SKM-1 (cell line): ENCODE data around the gene PLBD2.

Experiments used
- DNase-seq: peaks from one replicate; lab custom pipeline; 2025; ENCODE audit not compliant: unreplicated experiment; lab: John Stamatoyannopoulos, UW

PLBD2 gene

GRCh38 chr12:113358381-113359132 lies at the start of gene PLBD2:
PLBD2 (plus strand) TSS chr12:113358587; CDS start chr12:113358601, 14 bp downstream.
- DNase-seq, result peak; percentile 41

GRCh38 chr12:113310489-113310888 lies 47.9 kb upstream of the PLBD2 start:
- no peak for DNase-seq

DNA sequence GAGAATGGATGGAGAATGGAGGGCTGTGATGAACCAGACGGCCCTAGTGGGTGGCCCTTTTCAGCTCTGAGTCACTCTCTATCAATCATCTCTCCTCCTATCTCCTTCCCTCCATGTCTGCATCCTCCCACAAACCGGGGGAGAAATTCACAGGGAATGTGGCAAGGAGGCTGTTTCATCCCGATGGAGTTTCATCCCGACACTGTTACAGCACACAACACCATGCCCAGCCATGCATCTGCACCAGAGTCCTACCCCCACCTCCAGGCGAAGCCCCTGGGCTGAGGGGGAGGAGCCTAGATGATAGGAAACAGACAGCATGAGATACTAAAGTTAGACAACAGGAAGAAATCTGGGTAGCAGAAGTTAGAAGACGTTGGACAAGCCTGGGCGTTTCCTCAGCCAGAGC lies 44.3 kb upstream of the PLBD2 start:
- no peak for DNase-seq

GRCh38 chr12:113315358-113315757 lies 43.0 kb upstream of the PLBD2 start:
- no peak for DNase-seq

DNA sequence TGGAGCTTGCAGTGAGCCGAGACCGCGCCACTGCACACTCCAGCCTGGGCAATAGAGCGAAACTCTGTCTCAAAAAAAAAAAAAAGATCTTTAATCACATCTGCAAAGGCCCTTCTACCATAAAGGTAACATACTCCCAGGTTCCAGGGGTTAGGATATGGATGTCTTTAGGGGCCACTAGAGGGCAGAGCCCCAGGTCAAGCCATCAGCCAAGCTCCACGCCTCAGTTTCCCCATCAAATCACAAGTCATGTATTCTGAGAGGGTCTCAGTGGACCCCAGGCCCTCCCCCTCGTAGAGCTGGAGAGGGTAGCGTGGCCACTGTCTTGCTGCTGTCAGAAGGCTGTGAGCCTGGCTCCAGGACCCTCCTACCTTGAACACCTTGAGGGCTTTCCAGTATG lies 42.2 kb upstream of the PLBD2 start:
- DNase-seq, result no peak

DNA sequence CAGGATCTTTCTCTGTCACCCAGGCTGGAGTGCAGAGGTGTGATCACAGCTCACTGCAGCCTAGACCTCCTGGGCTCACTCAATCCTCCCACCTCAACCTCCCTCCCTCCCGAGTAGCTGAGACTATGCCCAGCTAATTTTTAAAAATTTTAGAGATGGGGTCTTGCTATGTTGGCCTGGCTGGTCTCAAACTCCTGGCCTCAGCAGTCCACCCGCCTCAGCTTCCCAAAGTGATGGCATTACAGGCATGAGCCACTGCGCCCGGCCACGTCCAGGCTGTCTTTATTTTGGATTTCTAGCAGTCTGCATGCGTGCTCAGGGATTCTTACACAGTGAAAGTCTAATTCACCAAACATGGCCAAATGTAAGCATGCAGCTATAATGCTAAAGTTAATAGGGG lies 41.3 kb upstream of the PLBD2 start:
- DNase-seq, result no peak

DNA sequence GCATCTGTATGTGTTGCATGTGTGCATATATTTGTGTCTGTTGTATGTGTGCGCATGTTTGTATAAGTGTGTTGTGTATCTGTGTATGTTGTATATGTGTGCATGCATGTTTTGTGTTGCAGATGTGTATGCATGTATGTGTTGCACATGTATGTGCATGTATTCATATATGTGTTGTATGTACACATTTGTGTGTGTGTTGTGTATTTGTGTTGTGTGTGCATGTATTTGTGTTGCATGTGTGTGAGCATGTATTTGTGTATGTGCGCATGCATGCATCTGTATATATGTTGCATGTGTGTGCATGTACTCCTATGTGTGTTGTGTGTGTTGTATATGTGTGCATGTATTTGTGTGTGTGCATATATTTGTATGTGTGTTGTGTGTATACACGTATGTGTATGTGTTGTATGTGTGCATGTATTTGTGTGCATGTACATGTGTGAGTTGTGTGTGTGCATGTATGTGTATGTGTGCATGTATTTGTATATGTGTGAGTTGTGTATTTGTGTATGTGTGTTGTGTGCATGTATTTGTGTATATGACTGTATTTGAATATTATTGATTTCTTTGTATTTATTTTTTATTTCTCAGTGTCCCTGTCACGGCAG lies 40.2 kb upstream of the PLBD2 start:
- DNase-seq, result no peak

DNA sequence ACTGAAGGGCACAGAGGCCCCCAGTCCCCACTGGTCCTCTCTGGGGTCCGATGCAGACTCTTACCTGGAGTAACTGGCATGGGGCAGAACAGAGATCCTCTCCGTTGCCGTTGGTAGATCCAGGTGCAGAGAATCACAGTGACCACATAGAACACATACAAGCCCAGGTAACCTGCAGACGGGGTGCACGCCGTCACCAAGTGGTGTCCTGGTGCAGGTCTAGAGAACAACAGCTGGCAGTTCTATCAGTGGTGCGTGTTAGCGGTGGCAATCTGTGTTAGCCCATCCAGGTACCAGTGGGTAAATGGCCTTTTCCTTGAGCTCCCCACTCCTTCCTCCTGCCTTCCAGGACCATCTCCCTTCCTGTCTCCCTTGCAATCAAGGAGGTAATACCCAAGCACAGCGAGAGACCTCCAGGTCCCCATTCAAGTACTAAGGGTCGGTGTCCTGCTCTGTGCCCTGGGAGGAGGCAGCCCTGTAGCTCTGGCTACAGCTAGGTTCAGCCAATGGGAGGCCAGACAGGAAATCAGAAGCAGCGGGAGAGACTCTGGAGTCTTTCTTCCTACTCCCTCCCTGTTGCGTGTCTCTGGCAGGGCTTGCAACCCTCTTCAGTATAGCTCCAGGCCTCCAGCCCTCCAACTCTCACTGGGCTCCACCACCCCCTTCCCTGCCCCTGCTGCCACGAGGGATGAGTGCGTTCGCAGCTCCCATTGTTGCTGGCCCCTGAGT lies 39.3 kb upstream of the PLBD2 start:
- no peak for DNase-seq

- no peak for DNase-seq
Measured at GRCh38 chr12:113320401-113320800, 38.0 kb upstream of the PLBD2 start.

DNA sequence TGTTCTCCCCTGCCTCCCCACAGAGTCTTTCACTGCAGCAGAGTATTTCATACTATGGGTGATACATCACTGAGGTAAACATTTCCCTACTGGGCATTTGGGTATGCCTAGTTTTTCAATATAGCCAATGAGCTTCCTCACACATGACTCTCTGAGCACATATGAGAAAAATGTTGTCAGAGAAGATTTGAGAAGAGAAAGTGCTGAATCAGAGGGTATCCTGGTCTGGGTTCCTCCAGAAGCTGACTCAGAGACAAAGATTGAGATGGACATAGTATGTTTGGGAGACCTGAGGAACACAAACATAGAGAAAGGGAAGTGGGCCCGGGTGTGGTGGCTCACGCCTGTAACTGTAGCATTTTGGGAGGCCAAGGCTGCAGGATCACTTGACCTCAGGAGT lies 36.0 kb upstream of the PLBD2 start:
- DNase-seq, result no peak

DNA sequence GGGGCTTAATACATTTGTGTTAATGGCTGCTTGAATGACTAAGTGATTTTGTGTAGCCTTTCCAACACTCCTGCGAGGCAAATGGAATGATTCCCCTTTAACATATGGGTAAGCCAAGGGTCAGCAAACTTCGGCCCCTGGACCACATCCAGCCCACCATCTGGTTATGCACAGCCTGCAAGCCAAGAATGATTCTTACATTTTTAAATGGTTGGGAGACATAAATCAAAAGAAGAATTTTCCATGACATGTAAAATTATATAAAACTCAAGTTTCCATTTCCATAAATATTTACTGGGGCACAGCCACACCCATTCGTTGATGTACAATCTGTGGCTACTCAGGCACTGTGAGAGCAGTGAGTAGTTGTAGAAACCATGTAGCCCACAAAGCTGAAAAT lies 32.5 kb upstream of the PLBD2 start:
- no peak for DNase-seq

- no peak for DNase-seq
Measured at GRCh38 chr12:113326775-113327395, 31.5 kb upstream of the PLBD2 start.

- no peak for DNase-seq
Measured at GRCh38 chr12:113328368-113328889, 30.0 kb upstream of the PLBD2 start.

DNA sequence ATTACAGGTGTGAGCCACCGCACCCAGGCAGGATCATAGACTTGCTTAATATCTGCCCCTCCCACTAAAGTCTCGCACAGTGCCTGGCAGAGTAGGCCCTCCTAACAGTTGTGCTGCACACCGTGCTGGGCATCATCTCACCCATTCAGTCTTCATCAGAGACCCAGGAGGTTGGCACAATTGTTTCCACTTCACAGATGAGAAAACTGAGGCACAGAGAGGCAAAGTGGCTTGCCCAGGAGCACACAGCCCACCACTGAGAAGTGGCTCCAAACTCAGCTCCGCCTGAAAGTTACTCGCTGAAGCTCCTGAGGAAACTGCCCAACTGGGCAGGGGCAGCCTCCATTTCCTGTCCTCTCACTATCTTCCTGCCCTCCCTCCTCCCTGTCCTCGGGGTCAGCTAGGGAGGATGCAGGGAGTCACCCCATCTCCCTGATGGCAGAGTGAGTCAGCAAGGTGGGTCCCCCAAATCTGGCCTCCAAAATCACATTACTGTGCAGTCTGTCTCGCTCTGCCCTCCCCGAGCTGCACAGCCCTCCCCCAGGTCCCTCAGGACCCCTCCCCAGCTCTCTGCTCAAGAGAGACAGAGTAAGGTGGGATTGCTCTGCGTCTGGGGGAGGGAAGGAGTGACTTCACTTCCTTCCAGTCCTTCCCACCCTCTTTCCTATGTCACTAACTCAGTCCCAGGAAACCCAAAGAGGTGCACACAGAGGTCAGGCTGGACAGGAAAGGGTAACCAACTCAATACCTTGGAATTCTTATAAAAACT lies 29.2 kb upstream of the PLBD2 start:
- no peak for DNase-seq

DNA sequence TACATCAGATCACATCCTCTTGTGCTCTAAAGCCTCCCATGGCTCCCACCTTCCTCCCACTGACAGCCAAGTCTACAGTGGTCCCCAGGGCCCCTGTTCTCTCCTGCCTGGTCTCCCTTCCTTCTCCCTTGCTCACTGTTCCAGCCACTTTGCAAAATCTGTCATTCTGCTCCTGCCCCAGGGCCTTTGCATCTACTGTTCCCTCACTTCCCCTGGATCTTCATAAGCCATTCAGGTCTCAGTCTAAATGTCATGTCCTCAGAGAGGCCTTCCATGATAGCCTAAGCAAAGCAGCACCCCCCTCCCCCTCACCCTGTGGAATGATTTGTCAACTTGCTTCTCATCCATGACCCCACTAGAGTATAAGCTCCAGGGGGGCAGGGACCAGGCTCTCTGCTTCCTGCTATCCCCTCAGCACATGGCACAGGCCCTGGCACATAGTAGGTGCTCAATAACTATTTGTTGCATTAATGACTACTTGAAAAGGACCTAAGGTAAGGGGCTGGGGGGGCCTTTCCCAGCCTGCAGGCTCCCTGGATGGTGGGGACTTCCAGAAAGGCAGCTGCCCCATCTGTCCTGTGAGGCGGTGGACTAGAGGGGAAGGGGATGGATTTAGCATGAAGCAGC lies 28.5 kb upstream of the PLBD2 start:
- DNase-seq, result no peak

DNA sequence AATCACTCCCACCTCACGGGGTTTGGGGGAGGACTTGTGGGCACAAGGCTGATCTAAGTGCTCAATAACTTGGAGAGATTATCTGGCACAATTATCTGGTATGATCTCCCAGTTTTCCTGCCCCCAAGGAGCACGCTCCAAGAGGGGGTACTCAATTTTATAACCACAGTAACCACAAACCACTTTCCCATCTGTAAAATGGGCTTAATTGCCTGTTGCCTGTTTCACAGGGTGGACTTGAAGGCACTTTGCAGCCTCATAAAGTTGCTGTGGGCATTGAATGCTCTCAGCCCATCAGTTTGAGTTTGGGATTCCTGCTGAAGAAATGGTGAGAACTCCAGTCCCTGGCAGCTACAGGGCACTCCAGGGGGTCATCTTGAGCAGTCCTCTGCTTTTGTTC lies 27.9 kb upstream of the PLBD2 start:
- no peak for DNase-seq

DNA sequence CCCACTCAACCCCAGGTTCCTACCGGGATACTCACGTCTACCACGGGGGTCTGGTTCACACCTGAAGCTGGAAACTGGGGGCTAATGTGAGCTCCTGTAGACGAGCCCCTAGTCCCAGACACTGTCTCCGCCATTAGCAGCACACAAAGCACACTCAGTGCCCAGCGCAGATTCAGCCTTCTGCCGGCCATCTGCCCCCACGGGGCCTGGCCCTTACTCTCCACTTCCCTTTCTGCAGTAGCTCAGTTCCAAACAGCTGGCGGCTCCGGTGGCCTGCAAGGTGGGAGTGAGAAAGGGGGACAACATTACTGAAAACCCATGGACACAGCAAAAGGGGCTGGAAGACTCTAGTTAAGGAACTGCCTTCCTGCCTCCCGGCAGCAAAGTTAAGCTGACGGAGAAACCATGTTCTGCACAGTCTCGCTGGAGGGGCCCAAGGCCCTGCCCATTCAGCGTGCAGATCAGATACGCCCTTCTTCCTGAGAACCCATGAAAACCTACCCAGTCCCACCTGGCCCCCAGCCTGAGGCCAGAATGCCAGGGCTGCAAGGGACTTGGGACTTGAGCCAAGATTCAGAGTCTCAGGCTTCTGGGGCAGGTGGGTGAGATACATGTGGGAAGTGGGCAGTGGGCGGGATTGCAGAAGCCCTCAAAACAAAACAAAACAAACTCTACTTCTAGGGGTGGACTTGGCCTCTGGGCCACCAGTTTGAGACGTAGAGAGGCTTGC lies 25.5 kb upstream of the PLBD2 start:
- no peak for DNase-seq

- DNase-seq, result no peak
Measured at GRCh38 chr12:113333418-113333750, 25.0 kb upstream of the PLBD2 start.

- DNase-seq, result no peak
Measured at GRCh38 chr12:113333877-113334785, 24.3 kb upstream of the PLBD2 start.
